Smooth muscle cell (in vitro differentiated cells): ENCODE data around the gene CEP41. TPM values are rescaled to one million over a fixed set of nuclear protein-coding genes. Genes with fewer than 3 reads are reported as not detected.

Source experiments
- DNase-seq: peaks from one replicate; lab custom pipeline; 2025; ENCODE audit not compliant: unreplicated experiment; lab: John Stamatoyannopoulos, UW
- H2AFZ ChIP-seq: fragments of 200-600 bp; sonication (generic); 2 replicates; pipeline ENCODE4 v1.6.0; 2016; ENCODE audit warnings: antibody characterized with exemption, low read depth, mild to moderate bottlenecking
- H3F3A ChIP-seq: fragments of 200-600 bp; sonication (generic); 2 replicates; pipeline ENCODE4 v1.6.0; 2017; ENCODE audit warnings: antibody characterized with exemption, low read depth
- H3K27ac ChIP-seq: fragments of 200-600 bp; sonication (generic); 2 replicates; pipeline ENCODE4 v1.5.1; 2016; ENCODE audit warnings: low read depth, mild to moderate bottlenecking
- H3K27me3 ChIP-seq: fragments of 200-600 bp; sonication (generic); 2 replicates; pipeline ENCODE4 v1.6.1; 2016; ENCODE audit warnings: low read depth, mild to moderate bottlenecking
- H3K36me3 ChIP-seq: fragments of 200-600 bp; sonication (generic); 2 replicates; pipeline ENCODE4 v1.5.1; 2016; ENCODE audit warnings: low read depth
- H3K4me1 ChIP-seq: fragments of 200-600 bp; sonication (generic); 2 replicates; pipeline ENCODE4 v1.5.1; 2016; ENCODE audit warnings: low read depth
- H3K4me2 ChIP-seq: fragments of 200-600 bp; sonication (generic); 2 replicates; pipeline ENCODE4 v1.6.0; 2016; ENCODE audit warnings: mild to moderate bottlenecking
- H3K4me3 ChIP-seq: fragments of 200-600 bp; sonication (generic); 2 replicates; pipeline ENCODE4 v1.5.1; 2016; ENCODE audit warnings: mild to moderate bottlenecking
- H3K79me2 ChIP-seq: fragments of 200-600 bp; sonication (generic); 2 replicates; pipeline ENCODE4 v1.6.0; 2016; ENCODE audit warnings: low read depth, mild to moderate bottlenecking
- H3K9ac ChIP-seq: fragments of 200-600 bp; sonication (generic); 2 replicates; pipeline ENCODE4 v1.6.0; 2016; ENCODE audit warnings: low read depth
- H3K9me3 ChIP-seq: fragments of 200-600 bp; sonication (generic); replicated peaks from 2 replicates; pipeline ENCODE4 v1.5.1; 2016; ENCODE audit warnings: low read depth
- H4K20me1 ChIP-seq: fragments of 200-600 bp; sonication (generic); 2 replicates; pipeline ENCODE4 v1.6.0; 2016; ENCODE audit warnings: low read depth
- CTCF ChIP-seq: fragments of 200-600 bp; sonication (generic); IDR thresholded peaks from 2 replicates; pipeline ENCODE4 v1.5.1; 2017; ENCODE audit warnings: borderline replicate concordance, mild to moderate bottlenecking, antibody characterized with exemption; ENCODE audit not compliant: insufficient read depth, poor library complexity, severe bottlenecking
- WGBS: methylation state at CpG from one replicate; pipeline ENCODE4 v1.1.7; 2016; ENCODE audit warnings: low lambda C conversion rate; 5-methylcytosine and 5-hydroxymethylcytosine counted together
- polyA plus RNA-seq: library from polyadenylated mRNA; unstranded; fragments of >200 nt; fragmentation: Nextera tagmentation; extraction: Ambion mirVana; gene quantifications from 2 replicates; pipeline ENCODE4 v1.2.1, GENCODE V29; 2016
- total RNA-seq: library from RNA; depleted of rRNA; stranded (reverse); fragments of >200 nt; gene quantifications from 2 replicates; pipeline ENCODE4 v1.2.3, GENCODE V29; 2014

CEP41 gene
- total and polyA plus RNA-seq, 2 experiments from 2014 or later = 18.3 to 35.1 TPM

- Histone ChIP-seq H3K4me1 (peaks cover 11% of the 10 kb centered on the region), H2AFZ (peak overlapping the region; percentile 51), H3K79me2 (no peaks in the 10 kb centered on the region), H3K4me3 (no peak overlapping the region), H3K36me3 (no peaks in the 10 kb centered on the region), H3K9me3 (no peaks in the 10 kb centered on the region), H3K27ac (peak overlapping the region; percentile 53), H4K20me1 (no peaks in the 10 kb centered on the region), H3F3A (no peaks in the 10 kb centered on the region), H3K9ac (no peak overlapping the region), H3K27me3 (no peaks in the 10 kb centered on the region), H3K4me2 (peak overlapping the region; percentile 69)
- no peak for TF ChIP-seq CTCF
- DNase-seq = no peak
- WGBS = 35% methylated on average over 4 of the region's 4 CpGs
Observed at GRCh38 chr7:130409712-130410072, 31.1 kb downstream of the CEP41 start.

DNA sequence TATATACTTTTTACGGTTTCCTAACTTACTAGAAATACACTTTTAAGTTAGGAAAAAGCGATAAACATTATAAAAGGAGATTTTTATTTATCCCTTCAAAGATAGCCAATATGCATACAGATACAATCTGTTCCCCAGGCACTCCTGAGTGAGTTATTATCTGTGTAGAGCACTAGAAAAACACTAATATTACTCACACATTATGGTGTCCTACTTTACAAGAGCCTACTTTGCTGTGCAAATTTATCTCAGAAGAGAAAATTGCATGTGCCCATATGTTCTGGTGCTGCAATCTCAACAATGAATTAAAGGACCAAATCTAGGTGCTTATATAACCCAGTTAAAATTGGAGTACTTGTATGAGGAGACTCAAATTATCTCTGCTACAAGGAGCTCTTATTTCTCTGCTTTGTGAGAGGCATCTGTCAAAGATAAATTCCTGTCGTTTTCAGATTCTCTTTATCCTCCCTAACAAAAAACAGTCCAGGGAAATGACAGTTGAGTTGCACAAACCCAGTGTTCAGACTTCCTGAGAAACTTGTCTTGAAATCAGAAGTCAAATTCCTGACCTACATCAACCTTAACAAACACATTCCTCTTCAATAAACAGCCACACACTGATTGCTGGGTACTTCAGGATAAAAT is 31.6 kb downstream of the CEP41 start:
- no peak overlapping the region for H3K9ac ChIP-seq
- 54% methylated on average over 3 of the region's 3 CpGs for WGBS
- no peaks in the 10 kb centered on the region for H3K27me3 ChIP-seq
- DNase-seq = no peak
- no peak for TF ChIP-seq CTCF
- peak overlapping the region; percentile 51 for H2AFZ ChIP-seq
- peak overlapping the region; percentile 69 for H3K4me2 ChIP-seq
- peaks cover 11% of the 10 kb centered on the region for H3K4me1 ChIP-seq
- no peak overlapping the region for H3K4me3 ChIP-seq
- no peaks in the 10 kb centered on the region for H4K20me1 ChIP-seq
- no peaks in the 10 kb centered on the region for H3K36me3 ChIP-seq
- H3F3A ChIP-seq = no peaks in the 10 kb centered on the region
- H3K79me2 ChIP-seq = no peaks in the 10 kb centered on the region
- peak overlapping the region; percentile 53 for H3K27ac ChIP-seq
- no peaks in the 10 kb centered on the region for H3K9me3 ChIP-seq

- Histone ChIP-seq H3K4me1 (peaks cover 11% of the 10 kb centered on the region), H3K4me2 (no peak overlapping the region), H3K27me3 (no peaks in the 10 kb centered on the region), H4K20me1 (no peaks in the 10 kb centered on the region), H3F3A (peaks cover 3% of the 10 kb centered on the region), H3K4me3 (no peak overlapping the region), H3K9ac (no peak overlapping the region), H3K79me2 (no peaks in the 10 kb centered on the region), H2AFZ (no peak overlapping the region), H3K36me3 (no peaks in the 10 kb centered on the region), H3K9me3 (no peaks in the 10 kb centered on the region), H3K27ac (no peak overlapping the region)
- DNase-seq = no peak
- 77% methylated on average over 2 of the region's 2 CpGs for WGBS
- no peak for TF ChIP-seq CTCF
Observed at GRCh38 chr7:130405003-130405402, 35.8 kb downstream of the CEP41 start.

GRCh38 chr7:130401578-130401977 is 39.2 kb downstream of the CEP41 start:
- H3K4me2 ChIP-seq = no peak overlapping the region
- H3K27ac ChIP-seq = no peak overlapping the region
- DNase-seq = no peak
- no peaks in the 10 kb centered on the region for H3K27me3 ChIP-seq
- no peaks in the 10 kb centered on the region for H3K79me2 ChIP-seq
- H4K20me1 ChIP-seq = no peaks in the 10 kb centered on the region
- no peak for TF ChIP-seq CTCF
- peaks cover 5% of the 10 kb centered on the region for H3F3A ChIP-seq
- no peaks in the 10 kb centered on the region for H3K9me3 ChIP-seq
- H2AFZ ChIP-seq = no peak overlapping the region
- H3K4me3 ChIP-seq = no peak overlapping the region
- H3K4me1 ChIP-seq = no peaks in the 10 kb centered on the region
- H3K9ac ChIP-seq = no peak overlapping the region
- WGBS = 95% methylated on average over 3 of the region's 3 CpGs
- no peaks in the 10 kb centered on the region for H3K36me3 ChIP-seq
